SU-DHL-6 (cell line): ENCODE measurements around the gene PIEZO1.
A peak's percentile ranks its signal among the peaks of the same experiment; 100 is the strongest.

Experiments used
- H2AFZ ChIP-seq: fragments of 200-600 bp; sonication (generic); 2 replicates; pipeline ENCODE4 v1.6.1; 2014; ENCODE audit warnings: low read depth, mild to moderate bottlenecking, moderate library complexity, mixed read lengths, antibody characterized with exemption, low read length; ENCODE audit not compliant: severe bottlenecking
- H3F3A ChIP-seq: fragments of 200-600 bp; shearing (Covaris generic); 2 replicates; pipeline ENCODE4 v1.6.0; 2016; ENCODE audit warnings: antibody characterized with exemption, mild to moderate bottlenecking; ENCODE audit not compliant: insufficient read depth
- H3K27ac ChIP-seq: fragments of 200-600 bp; sonication (generic); 2 replicates; pipeline ENCODE4 v1.5.1; 2016; ENCODE audit warnings: low read depth, mild to moderate bottlenecking, low read length, moderate library complexity, mixed read lengths
- H3K27me3 ChIP-seq: fragments of 200-600 bp; sonication (generic), shearing (Covaris generic); 2 replicates; pipeline ENCODE4 v1.6.0; 2014; ENCODE audit warnings: mild to moderate bottlenecking, low read length
- H3K36me3 ChIP-seq: fragments of 200-600 bp; sonication (generic); 2 replicates; pipeline ENCODE4 v1.6.1; 2014; ENCODE audit warnings: mild to moderate bottlenecking, low read length, mixed read lengths
- H3K4me2 ChIP-seq: fragments of 300-600, 200-600 bp; shearing (Covaris generic), sonication (generic); 2 replicates; pipeline ENCODE4 v1.6.0; 2014; ENCODE audit warnings: low read length, low read depth, mild to moderate bottlenecking; ENCODE audit not compliant: poor library complexity, severe bottlenecking
- H3K4me3 ChIP-seq: fragments of 200-600 bp; sonication (generic); 2 replicates; pipeline ENCODE4 v1.5.1; 2014; ENCODE audit warnings: antibody characterized with exemption, low read length, mild to moderate bottlenecking, mixed read lengths; ENCODE audit not compliant: insufficient read depth, poor library complexity, severe bottlenecking
- H3K79me2 ChIP-seq: fragments of 200-600 bp; sonication (generic); 2 replicates; pipeline ENCODE4 v1.6.1; 2014; ENCODE audit warnings: mild to moderate bottlenecking, low read length, moderate library complexity; ENCODE audit not compliant: insufficient read depth
- H3K9ac ChIP-seq: fragments of 200-600 bp; sonication (generic); 2 replicates; pipeline ENCODE4 v1.7.0; 2014; ENCODE audit warnings: mild to moderate bottlenecking, low read length
- H3K9me2 ChIP-seq: fragments of 200-600 bp; sonication (generic); replicated peaks from 2 replicates; pipeline ENCODE4 v1.6.1; 2014; ENCODE audit warnings: low read length; ENCODE audit not compliant: insufficient read depth
- H3K9me3 ChIP-seq: fragments of 200-600 bp; sonication (generic); 2 replicates; pipeline ENCODE4 v1.6.1; 2014; ENCODE audit warnings: low read length, mixed read lengths; ENCODE audit not compliant: insufficient read depth
- H4K20me1 ChIP-seq: fragments of 200-600 bp; sonication (generic); 2 replicates; pipeline ENCODE4 v1.6.1; 2014; ENCODE audit warnings: low read depth, mild to moderate bottlenecking, antibody characterized with exemption, low read length, moderate library complexity, mixed read lengths
- CTCF ChIP-seq: fragments of 200-600 bp; sonication (generic); IDR thresholded peaks from one replicate; pipeline ENCODE4 v1.5.1; 2017; ENCODE audit warnings: antibody characterized with exemption, mild to moderate bottlenecking, low read length, moderate library complexity; ENCODE audit not compliant: insufficient read depth, poor library complexity, severe bottlenecking
- EZH2phosphoT487 ChIP-seq: fragments of 200-600 bp; sonication (generic), shearing (Covaris generic); conservative IDR thresholded peaks from 2 replicates; pipeline ENCODE4 v1.6.1; 2018; ENCODE audit warnings: mild to moderate bottlenecking, antibody characterized with exemption, low read length, moderate library complexity, mixed read lengths

Gene PIEZO1

GRCh38 chr16:88702371-88703210 is 82.4 kb downstream of the PIEZO1 start:
- no peak overlapping the region for H3K9ac ChIP-seq
- H3K9me2 ChIP-seq: no peaks in the 10 kb centered on the region
- H3K27ac ChIP-seq: no peak overlapping the region
- no peaks in the 10 kb centered on the region for H3K27me3 ChIP-seq
- H3K36me3 ChIP-seq: no peaks in the 10 kb centered on the region
- peaks cover 5% of the 10 kb centered on the region; the same call in 1 of the 2 replicates for H3K79me2 ChIP-seq
- H3K4me2 ChIP-seq: no peak overlapping the region
- no peaks in the 10 kb centered on the region for H3K9me3 ChIP-seq
- no peaks in the 10 kb centered on the region for H3F3A ChIP-seq
- no peak overlapping the region for H2AFZ ChIP-seq
- no peaks in the 10 kb centered on the region; the same call in 1 of the 2 replicates for H4K20me1 ChIP-seq
- H3K4me3 ChIP-seq: no peak overlapping the region
- TF ChIP-seq EZH2phosphoT487 (no peak), CTCF (no peak)

GRCh38 chr16:88701581-88702370 is 83.2 kb downstream of the PIEZO1 start:
- Histone ChIP-seq H3K27me3 (no peaks in the 10 kb centered on the region), H3K9me3 (no peaks in the 10 kb centered on the region), H3K4me2 (peak overlapping the region; percentile 52), H3K9ac (peak overlapping the region; percentile 50), H3K27ac (no peak overlapping the region), H3K36me3 (no peaks in the 10 kb centered on the region), H3K9me2 (no peaks in the 10 kb centered on the region), H2AFZ (no peak overlapping the region), H4K20me1 (no peaks in the 10 kb centered on the region; the same call in 1 of the 2 replicates), H3K79me2 (peaks cover 3% of the 10 kb centered on the region; the same call in 1 of the 2 replicates), H3K4me3 (no peak overlapping the region), H3F3A (no peaks in the 10 kb centered on the region)
- no peak for TF ChIP-seq EZH2phosphoT487
- TF ChIP-seq CTCF: no peak

- 0 out of 2 replicates have a peak overlapping the region, but pooled peaks have one; percentile 22 for H3K27ac ChIP-seq
- no peaks in the 10 kb centered on the region for H3K36me3 ChIP-seq
- H3K79me2 ChIP-seq: no peaks in the 10 kb centered on the region
- H3K27me3 ChIP-seq: no peaks in the 10 kb centered on the region
- H4K20me1 ChIP-seq: no peaks in the 10 kb centered on the region; the same call in 1 of the 2 replicates
- peak overlapping the region; percentile 52 for H3K4me2 ChIP-seq
- H3K4me3 ChIP-seq: peak overlapping the region; percentile 24
- no peak for TF ChIP-seq CTCF
- TF ChIP-seq EZH2phosphoT487: no peak
- no peaks in the 10 kb centered on the region for H3K9me3 ChIP-seq
- no peaks in the 10 kb centered on the region for H3F3A ChIP-seq
- peak overlapping the region; percentile 50 for H3K9ac ChIP-seq
- H3K9me2 ChIP-seq: no peaks in the 10 kb centered on the region
- H2AFZ ChIP-seq: peak overlapping the region; percentile 37
Observed at GRCh38 chr16:88700636-88701482, 84.2 kb downstream of the PIEZO1 start.
